PC-9 (cell line): ENCODE measurements around the gene ATP1A4.

Experiments used
- EZH2 ChIP-seq: fragments of 200-600 bp; sonication (generic); IDR thresholded peaks from 2 replicates; pipeline ENCODE4 v1.8.0; 2017; ENCODE audit warnings: antibody characterized with exemption, low read depth
- TF ChIP-seq, protein P1 (sequence below): fragments of 200-600 bp; sonication (generic); conservative IDR thresholded peaks from 2 replicates; pipeline ENCODE4 v1.6.1; 2017; ENCODE audit warnings: mixed run types, antibody characterized with exemption, mild to moderate bottlenecking, moderate library complexity

DNA sequence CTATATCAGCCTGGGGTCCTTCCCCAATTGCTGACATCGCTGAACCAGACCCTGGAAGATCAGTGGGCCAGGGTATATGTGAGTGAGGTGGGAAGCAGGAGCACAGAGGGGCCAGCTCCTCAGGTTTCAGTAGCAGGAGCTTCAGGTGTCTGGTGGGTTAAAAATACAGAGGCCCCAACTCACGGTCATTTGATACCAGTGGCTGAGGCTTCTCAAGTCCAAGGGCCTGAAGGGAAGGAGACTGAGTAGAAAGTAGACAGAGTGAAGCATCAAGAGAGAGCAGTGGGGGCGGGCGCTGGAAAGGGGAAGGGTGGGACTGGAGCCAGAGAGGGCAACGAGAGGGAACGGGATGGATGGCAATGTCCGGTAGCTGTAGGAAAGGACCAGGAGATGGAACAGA lies 36.9 kb downstream of the ATP1A4 start:
- TF ChIP-seq, protein P1, sequence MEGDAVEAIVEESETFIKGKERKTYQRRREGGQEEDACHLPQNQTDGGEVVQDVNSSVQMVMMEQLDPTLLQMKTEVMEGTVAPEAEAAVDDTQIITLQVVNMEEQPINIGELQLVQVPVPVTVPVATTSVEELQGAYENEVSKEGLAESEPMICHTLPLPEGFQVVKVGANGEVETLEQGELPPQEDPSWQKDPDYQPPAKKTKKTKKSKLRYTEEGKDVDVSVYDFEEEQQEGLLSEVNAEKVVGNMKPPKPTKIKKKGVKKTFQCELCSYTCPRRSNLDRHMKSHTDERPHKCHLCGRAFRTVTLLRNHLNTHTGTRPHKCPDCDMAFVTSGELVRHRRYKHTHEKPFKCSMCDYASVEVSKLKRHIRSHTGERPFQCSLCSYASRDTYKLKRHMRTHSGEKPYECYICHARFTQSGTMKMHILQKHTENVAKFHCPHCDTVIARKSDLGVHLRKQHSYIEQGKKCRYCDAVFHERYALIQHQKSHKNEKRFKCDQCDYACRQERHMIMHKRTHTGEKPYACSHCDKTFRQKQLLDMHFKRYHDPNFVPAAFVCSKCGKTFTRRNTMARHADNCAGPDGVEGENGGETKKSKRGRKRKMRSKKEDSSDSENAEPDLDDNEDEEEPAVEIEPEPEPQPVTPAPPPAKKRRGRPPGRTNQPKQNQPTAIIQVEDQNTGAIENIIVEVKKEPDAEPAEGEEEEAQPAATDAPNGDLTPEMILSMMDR, result no peak
- no peak for TF ChIP-seq EZH2
